Measurements from ENCODE around the gene NOL9. TPM values are rescaled to one million over a fixed set of nuclear protein-coding genes. Genes with fewer than 3 reads are reported as not detected.

Gene NOL9
- total and polyA plus RNA-seq, 2 of the 13 experiments (the other 11 are each of a cell fraction or from before 2014, with no cell fraction given), result 18.0 to 24.7 TPM

DNA sequence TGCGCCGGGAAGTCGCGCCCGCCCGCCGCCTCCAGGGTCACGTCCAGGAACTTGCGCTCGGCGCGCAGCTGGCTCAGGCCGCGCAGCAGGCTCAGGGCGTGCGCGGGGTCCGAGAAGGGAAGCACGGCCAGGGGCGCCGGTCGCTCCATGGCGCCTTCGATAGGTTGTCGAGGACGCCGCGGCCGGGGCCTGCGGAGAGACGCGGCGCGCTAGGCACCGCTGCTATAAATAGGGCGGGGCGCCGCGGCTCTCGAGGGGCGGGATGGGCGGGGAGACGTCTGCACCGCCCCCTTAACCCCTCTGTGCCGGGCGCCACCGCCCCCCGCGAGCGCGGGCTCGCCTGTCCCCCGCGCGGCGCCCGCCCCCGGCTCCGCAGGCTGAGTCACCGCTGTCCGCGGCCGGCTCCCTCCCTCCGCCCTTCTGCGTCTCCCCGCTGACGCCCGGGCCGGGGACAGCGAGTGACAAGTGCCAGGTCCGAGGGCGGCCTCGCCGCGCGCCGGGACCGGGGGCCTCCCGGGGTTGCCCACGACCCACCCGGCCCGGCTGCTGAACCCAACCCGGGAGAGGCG lies 48.4 kb upstream of the NOL9 start, which contains the start of gene KLHL21 (continued):
- TF ChIP-seq, protein P1, sequence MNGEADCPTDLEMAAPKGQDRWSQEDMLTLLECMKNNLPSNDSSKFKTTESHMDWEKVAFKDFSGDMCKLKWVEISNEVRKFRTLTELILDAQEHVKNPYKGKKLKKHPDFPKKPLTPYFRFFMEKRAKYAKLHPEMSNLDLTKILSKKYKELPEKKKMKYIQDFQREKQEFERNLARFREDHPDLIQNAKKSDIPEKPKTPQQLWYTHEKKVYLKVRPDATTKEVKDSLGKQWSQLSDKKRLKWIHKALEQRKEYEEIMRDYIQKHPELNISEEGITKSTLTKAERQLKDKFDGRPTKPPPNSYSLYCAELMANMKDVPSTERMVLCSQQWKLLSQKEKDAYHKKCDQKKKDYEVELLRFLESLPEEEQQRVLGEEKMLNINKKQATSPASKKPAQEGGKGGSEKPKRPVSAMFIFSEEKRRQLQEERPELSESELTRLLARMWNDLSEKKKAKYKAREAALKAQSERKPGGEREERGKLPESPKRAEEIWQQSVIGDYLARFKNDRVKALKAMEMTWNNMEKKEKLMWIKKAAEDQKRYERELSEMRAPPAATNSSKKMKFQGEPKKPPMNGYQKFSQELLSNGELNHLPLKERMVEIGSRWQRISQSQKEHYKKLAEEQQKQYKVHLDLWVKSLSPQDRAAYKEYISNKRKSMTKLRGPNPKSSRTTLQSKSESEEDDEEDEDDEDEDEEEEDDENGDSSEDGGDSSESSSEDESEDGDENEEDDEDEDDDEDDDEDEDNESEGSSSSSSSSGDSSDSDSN (CRISPR knock-in tag; IDR thresholded peaks at IDR 0.05), result peak; percentile 16; the same call in 1 of the 2 replicates
- TF ChIP-seq, protein P2, sequence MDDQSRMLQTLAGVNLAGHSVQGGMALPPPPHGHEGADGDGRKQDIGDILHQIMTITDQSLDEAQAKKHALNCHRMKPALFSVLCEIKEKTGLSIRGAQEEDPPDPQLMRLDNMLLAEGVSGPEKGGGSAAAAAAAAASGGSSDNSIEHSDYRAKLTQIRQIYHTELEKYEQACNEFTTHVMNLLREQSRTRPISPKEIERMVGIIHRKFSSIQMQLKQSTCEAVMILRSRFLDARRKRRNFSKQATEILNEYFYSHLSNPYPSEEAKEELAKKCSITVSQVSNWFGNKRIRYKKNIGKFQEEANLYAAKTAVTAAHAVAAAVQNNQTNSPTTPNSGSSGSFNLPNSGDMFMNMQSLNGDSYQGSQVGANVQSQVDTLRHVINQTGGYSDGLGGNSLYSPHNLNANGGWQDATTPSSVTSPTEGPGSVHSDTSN (CRISPR knock-in tag; IDR thresholded peaks at IDR 0.05; ENCODE audit: borderline replicate concordance), result no peak
- 0 out of 2 replicates have a peak, but pooled peaks have one; percentile 24 for TF ChIP-seq ZNF773 (CRISPR knock-in tag; IDR thresholded peaks at IDR 0.05; ENCODE audit: borderline replicate concordance)
- peak; percentile 22 for TF ChIP-seq HES4 (CRISPR knock-in tag; IDR thresholded peaks at IDR 0.05; ENCODE audit: borderline replicate concordance)
- peak; percentile 87 for TF ChIP-seq ZNF430 (CRISPR knock-in tag; IDR thresholded peaks at IDR 0.05)
- no peak for TF ChIP-seq SATB2 (CRISPR knock-in tag; IDR thresholded peaks at IDR 0.05)
- TF ChIP-seq, protein P3, sequence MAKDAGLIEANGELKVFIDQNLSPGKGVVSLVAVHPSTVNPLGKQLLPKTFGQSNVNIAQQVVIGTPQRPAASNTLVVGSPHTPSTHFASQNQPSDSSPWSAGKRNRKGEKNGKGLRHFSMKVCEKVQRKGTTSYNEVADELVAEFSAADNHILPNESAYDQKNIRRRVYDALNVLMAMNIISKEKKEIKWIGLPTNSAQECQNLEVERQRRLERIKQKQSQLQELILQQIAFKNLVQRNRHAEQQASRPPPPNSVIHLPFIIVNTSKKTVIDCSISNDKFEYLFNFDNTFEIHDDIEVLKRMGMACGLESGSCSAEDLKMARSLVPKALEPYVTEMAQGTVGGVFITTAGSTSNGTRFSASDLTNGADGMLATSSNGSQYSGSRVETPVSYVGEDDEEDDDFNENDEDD (CRISPR knock-in tag; IDR thresholded peaks at IDR 0.05; ENCODE audit: borderline replicate concordance), result peak; percentile 46; the same call in 1 of the 2 replicates
- peak in 1 of 2 experiments; percentile 97; a peak in 2 of 4 replicates for TF ChIP-seq POLR2A (IDR thresholded peaks at IDR 0.05; ENCODE audit: insufficient read depth in 1 of 2, low read depth in 2 of 2, low read length in 2 of 2)
- 0 out of 2 replicates have a peak, but pooled peaks have one; percentile 77 for TF ChIP-seq ZNF746 (CRISPR knock-in tag; IDR thresholded peaks at IDR 0.05)
- TF ChIP-seq ZSCAN20 (CRISPR knock-in tag; IDR thresholded peaks at IDR 0.05; ENCODE audit: borderline replicate concordance), result no peak; the same call in 1 of the 2 replicates
- TF ChIP-seq SMYD3 (CRISPR knock-in tag; IDR thresholded peaks at IDR 0.05), result peak; percentile 38; the same call in 1 of the 2 replicates
- TF ChIP-seq POGZ (CRISPR knock-in tag; IDR thresholded peaks at IDR 0.05), result no peak
- no peak; the same call in 1 of the 2 replicates for TF ChIP-seq MEIS1 (CRISPR knock-in tag; IDR thresholded peaks at IDR 0.05; ENCODE audit: borderline replicate concordance)
- peak; percentile 78; the same call in 1 of the 2 replicates for TF ChIP-seq ZNF160 (CRISPR knock-in tag; IDR thresholded peaks at IDR 0.05)
- TF ChIP-seq ZNF709 (CRISPR knock-in tag; IDR thresholded peaks at IDR 0.05), result peak; percentile 89
- TF ChIP-seq MEIS2 (CRISPR knock-in tag; IDR thresholded peaks at IDR 0.05), result peak; percentile 48; the same call in 1 of the 2 replicates
- TF ChIP-seq, protein P4, sequence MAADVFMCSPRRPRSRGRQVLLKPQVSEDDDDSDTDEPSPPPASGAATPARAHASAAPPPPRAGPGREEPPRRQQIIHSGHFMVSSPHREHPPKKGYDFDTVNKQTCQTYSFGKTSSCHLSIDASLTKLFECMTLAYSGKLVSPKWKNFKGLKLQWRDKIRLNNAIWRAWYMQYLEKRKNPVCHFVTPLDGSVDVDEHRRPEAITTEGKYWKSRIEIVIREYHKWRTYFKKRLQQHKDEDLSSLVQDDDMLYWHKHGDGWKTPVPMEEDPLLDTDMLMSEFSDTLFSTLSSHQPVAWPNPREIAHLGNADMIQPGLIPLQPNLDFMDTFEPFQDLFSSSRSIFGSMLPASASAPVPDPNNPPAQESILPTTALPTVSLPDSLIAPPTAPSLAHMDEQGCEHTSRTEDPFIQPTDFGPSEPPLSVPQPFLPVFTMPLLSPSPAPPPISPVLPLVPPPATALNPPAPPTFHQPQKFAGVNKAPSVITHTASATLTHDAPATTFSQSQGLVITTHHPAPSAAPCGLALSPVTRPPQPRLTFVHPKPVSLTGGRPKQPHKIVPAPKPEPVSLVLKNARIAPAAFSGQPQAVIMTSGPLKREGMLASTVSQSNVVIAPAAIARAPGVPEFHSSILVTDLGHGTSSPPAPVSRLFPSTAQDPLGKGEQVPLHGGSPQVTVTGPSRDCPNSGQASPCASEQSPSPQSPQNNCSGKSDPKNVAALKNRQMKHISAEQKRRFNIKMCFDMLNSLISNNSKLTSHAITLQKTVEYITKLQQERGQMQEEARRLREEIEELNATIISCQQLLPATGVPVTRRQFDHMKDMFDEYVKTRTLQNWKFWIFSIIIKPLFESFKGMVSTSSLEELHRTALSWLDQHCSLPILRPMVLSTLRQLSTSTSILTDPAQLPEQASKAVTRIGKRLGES (CRISPR knock-in tag; IDR thresholded peaks at IDR 0.05; ENCODE audit: borderline replicate concordance), result no peak
- TF ChIP-seq ZNF772 (CRISPR knock-in tag; IDR thresholded peaks at IDR 0.05), result no peak; the same call in 1 of the 2 replicates
- peak; percentile 71 for TF ChIP-seq HOXA3 (CRISPR knock-in tag; IDR thresholded peaks at IDR 0.05)
- peak; percentile 17; the same call in 1 of the 2 replicates for TF ChIP-seq FOXP4 (CRISPR knock-in tag; IDR thresholded peaks at IDR 0.05)
